ENCODE data around the gene AQP2.
"Not testable (repeated sequence)": the region's sequence is repeated elsewhere in the genome, so short reads cannot be mapped to it uniquely, and the experiment has no call there.

The AQP2 gene

GRCh38 chr12:49984476-49985359, 34.2 kb downstream of the AQP2 start:
- no peak overlapping the region for H2AFZ ChIP-seq (ENCODE audit: low read depth)
- no peak for TF ChIP-seq CTCF (conservative IDR thresholded peaks at IDR 0.05; ENCODE audit: low read depth, low read length)
- H3K79me2 ChIP-seq (ENCODE audit: insufficient read depth, low read depth): no peaks in the 10 kb centered on the region
- H3K4me3 ChIP-seq (IDR thresholded peaks at IDR 0.05; ENCODE audit: insufficient read depth, low read depth, low read length): no peak overlapping the region
- H3K9ac ChIP-seq: no peak overlapping the region
- no peaks in the 10 kb centered on the region for H3K4me1 ChIP-seq (ENCODE audit: low read depth, poor library complexity, severe bottlenecking)
- H3K36me3 ChIP-seq (ENCODE audit: insufficient read depth): peaks cover 3% of the 10 kb centered on the region; the same call in 1 of the 2 replicates
- H4K20me1 ChIP-seq (ENCODE audit: insufficient read depth): no peaks in the 10 kb centered on the region
- H3K27ac ChIP-seq: no peak overlapping the region
- H3K27me3 ChIP-seq (ENCODE audit: insufficient read depth, low read depth): no peaks in the 10 kb centered on the region
- no peak overlapping the region for H3K4me2 ChIP-seq

GRCh38 chr12:49985981-49986380, 35.4 kb downstream of the AQP2 start:
- H3K27ac ChIP-seq: no peak overlapping the region
- peaks cover 3% of the 10 kb centered on the region; the same call in 1 of the 2 replicates for H3K36me3 ChIP-seq (ENCODE audit: insufficient read depth)
- no peaks in the 10 kb centered on the region for H3K4me1 ChIP-seq (ENCODE audit: low read depth, poor library complexity, severe bottlenecking)
- no peak for TF ChIP-seq CTCF (conservative IDR thresholded peaks at IDR 0.05; ENCODE audit: low read depth, low read length)
- no peaks in the 10 kb centered on the region for H3K79me2 ChIP-seq (ENCODE audit: insufficient read depth, low read depth)
- no peaks in the 10 kb centered on the region for H3K27me3 ChIP-seq (ENCODE audit: insufficient read depth, low read depth)
- no peak overlapping the region for H3K4me3 ChIP-seq (IDR thresholded peaks at IDR 0.05; ENCODE audit: insufficient read depth, low read depth, low read length)
- no peak overlapping the region for H3K9ac ChIP-seq
- H4K20me1 ChIP-seq (ENCODE audit: insufficient read depth): no peaks in the 10 kb centered on the region
- H2AFZ ChIP-seq (ENCODE audit: low read depth): no peak overlapping the region
- no peak overlapping the region for H3K4me2 ChIP-seq

- not testable (repeated sequence) for H3K4me1 ChIP-seq (ENCODE audit: low read depth, poor library complexity, severe bottlenecking); H3K27me3 ChIP-seq (ENCODE audit: insufficient read depth, low read depth); H3K36me3 ChIP-seq (ENCODE audit: insufficient read depth); H2AFZ ChIP-seq (ENCODE audit: low read depth); H3K4me3 ChIP-seq (IDR thresholded peaks at IDR 0.05; ENCODE audit: insufficient read depth, low read depth, low read length); H3K9ac ChIP-seq; H3K79me2 ChIP-seq (ENCODE audit: insufficient read depth, low read depth); H3K27ac ChIP-seq; H3K4me2 ChIP-seq; H4K20me1 ChIP-seq (ENCODE audit: insufficient read depth)
Measured at GRCh38 chr12:49986476-49986875, 35.9 kb downstream of the AQP2 start.

GRCh38 chr12:49987625-49988303, 37.2 kb downstream of the AQP2 start:
- Histone ChIP-seq H3K4me1 (ENCODE audit: low read depth, poor library complexity, severe bottlenecking) (peaks cover 5% of the 10 kb centered on the region), H2AFZ (ENCODE audit: low read depth) (no peak overlapping the region), H3K27me3 (ENCODE audit: insufficient read depth, low read depth) (no peaks in the 10 kb centered on the region), H3K4me2 (no peak overlapping the region), H3K27ac (no peak overlapping the region), H3K9ac (no peak overlapping the region), H3K36me3 (ENCODE audit: insufficient read depth) (peaks cover 3% of the 10 kb centered on the region; the same call in 1 of the 2 replicates), H3K4me3 (IDR thresholded peaks at IDR 0.05; ENCODE audit: insufficient read depth, low read depth, low read length) (no peak overlapping the region), H3K79me2 (ENCODE audit: insufficient read depth, low read depth) (no peaks in the 10 kb centered on the region), H4K20me1 (ENCODE audit: insufficient read depth) (no peaks in the 10 kb centered on the region)
- no peak for TF ChIP-seq CTCF (conservative IDR thresholded peaks at IDR 0.05; ENCODE audit: low read depth, low read length)

GRCh38 chr12:49989400-49989799, 38.9 kb downstream of the AQP2 start:
- H3K4me1 ChIP-seq (ENCODE audit: low read depth, poor library complexity, severe bottlenecking): peaks cover 11% of the 10 kb centered on the region
- not testable (repeated sequence) for H3K27me3 ChIP-seq (ENCODE audit: insufficient read depth, low read depth); H3K9ac ChIP-seq; H3K27ac ChIP-seq; H3K4me3 ChIP-seq (IDR thresholded peaks at IDR 0.05; ENCODE audit: insufficient read depth, low read depth, low read length); H2AFZ ChIP-seq (ENCODE audit: low read depth); H4K20me1 ChIP-seq (ENCODE audit: insufficient read depth); H3K4me2 ChIP-seq; H3K79me2 ChIP-seq (ENCODE audit: insufficient read depth, low read depth); H3K36me3 ChIP-seq (ENCODE audit: insufficient read depth)
